Activated CD4-positive, alpha-beta T cell treated with anti-CD3 and anti-CD28 coated beads, Interleukin-10, Interleukin-2, amounts not matched to agents 100 ng/mL and 50 ng/mL, durations not matched to agents 16 hours and 8 hours (primary cell): ENCODE data around the gene PCDH9.
"Not testable (repeated sequence)": the region's sequence is repeated elsewhere in the genome, so short reads cannot be mapped to it uniquely, and the experiment has no call there.

Source experiments
- DNase-seq: peaks from one replicate; pipeline ENCODE4 v3.0.0-alpha.2; 2020

The PCDH9 gene

DNA sequence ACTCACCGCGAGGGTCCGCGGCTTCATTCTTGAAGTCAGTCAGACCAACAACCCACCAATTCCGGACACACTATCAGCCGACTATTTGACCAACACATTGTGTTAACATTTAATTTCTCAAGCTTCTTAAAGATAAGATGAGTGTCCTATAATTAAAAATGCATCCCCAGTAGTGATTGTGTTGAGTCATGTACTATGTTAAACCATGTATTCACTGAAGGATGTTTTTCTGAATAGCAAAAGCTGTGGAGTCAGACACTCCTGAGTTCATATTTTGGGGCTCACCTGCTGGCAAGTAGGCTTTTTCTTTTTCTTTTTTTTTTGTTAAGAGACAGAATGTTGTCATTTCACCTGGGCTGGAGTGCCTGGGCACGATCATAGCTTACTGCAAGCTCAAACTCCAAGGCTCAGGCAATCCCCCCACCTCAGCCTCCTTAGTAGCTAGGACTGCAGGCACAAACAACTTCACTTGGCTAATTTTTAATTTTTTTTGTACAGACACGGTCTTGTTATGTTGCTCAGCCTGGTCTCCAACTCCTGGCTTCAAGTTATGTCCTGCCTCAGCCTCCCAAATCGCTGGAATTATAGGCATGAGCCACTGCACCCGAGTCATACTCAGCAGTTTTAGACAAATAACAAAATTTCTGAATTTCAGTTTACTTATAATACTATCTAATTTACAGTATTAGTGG is 606.9 kb downstream of the PCDH9 start:
- no peak for DNase-seq

DNA sequence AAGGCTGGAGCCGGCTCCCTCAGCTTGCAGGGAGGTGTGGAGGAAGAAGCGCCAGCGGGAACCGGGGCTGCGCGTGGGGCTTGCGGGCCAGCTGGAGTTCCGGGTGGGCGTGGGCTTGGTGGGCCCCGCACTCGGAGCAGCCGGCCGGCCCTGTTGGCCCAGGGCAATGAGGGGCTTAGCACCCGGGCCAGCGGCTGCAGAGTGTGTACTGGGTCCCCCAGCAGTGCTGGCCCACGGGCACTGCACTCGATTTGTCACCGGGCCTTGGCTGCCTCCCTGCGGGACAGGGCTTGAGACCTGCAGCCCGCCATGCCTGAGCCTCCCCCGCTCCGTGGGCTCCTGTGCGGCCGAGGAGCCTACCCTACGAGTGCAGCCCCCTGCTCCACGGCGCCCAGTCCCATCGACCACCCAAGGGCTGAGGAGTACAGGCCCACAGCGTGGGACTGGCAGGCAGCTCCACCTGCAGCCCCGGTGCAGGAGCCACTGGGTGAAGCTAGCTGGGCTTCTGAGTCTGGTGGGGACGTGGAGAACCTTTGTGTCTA is 608.2 kb downstream of the PCDH9 start:
- DNase-seq, result not testable (repeated sequence)

DNA sequence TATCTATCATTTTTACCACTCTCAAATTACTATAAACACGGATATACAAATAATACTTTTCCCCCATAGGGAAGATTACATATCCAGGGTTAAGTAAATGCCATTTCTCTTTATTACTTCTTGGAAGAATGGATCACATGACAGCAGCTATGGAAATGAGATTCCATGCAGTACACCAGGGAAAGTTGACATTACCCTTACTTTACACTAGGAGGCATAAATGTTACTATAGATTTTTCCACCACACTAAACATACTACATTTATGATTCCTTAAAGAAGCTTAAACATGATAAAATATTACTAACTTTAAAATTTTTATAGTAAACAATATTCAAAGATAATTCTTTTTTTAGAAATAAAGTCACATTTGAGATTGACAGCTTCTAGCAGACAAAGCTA is 611.4 kb downstream of the PCDH9 start:
- DNase-seq, result no peak

DNA sequence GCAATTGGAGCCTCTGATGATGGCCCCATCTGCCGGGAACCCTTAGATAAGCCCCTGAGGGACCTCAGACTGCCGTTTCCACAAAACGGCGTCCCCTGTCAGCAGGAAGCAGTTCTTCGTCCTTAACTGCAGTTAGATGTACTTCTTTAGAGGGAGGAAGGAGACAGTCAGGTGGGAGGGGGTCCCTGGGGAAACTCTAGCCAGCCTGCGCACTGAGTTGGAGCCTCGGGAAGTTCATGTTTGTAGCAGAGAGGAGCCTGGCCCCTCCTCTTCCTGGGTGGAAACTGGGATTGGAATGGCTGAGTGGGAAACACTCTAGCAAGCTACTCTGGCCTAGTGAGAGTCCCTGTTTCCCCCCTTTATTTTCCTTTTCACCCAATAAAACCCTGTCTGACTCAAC is 612.4 kb downstream of the PCDH9 start:
- DNase-seq, result no peak

DNA sequence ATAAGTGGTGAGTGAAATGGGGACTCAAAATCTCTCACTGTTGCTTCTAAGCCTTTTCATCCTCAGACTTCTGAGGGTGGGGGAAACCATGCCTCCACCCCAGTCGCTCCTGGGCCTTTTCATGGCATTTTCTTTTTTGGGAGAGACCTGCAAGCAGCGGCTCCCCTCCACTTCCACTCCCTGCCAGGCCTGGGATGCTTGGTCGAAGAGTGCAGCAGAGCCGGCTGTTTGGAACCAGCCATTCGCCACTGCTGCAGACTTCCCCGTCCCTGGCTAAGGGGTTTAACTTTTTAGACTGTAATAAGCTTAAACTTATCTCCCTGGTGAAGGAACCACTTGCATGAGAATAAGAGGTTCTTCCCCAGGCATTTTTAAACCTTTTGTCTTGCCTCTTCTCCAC is 617.2 kb downstream of the PCDH9 start:
- no peak for DNase-seq

DNA sequence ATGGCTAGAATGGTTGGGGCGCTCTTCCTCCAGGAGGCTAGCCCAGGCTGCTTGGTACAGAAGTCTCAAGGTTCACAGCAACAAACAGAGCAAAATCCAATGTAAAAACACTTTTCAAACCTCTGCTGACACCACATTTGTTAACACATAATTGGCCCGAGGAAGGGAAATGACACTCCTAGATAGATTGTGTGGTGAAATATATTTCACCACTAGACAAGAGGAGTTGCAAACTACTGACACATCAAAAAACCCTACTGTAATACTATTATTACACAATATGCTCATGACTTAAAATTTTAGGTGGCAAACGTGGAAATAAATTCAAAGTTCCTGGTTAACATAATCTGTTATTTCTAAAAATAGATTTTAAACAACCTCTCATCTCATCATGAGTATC is 643.6 kb downstream of the PCDH9 start:
- DNase-seq, result no peak

DNA sequence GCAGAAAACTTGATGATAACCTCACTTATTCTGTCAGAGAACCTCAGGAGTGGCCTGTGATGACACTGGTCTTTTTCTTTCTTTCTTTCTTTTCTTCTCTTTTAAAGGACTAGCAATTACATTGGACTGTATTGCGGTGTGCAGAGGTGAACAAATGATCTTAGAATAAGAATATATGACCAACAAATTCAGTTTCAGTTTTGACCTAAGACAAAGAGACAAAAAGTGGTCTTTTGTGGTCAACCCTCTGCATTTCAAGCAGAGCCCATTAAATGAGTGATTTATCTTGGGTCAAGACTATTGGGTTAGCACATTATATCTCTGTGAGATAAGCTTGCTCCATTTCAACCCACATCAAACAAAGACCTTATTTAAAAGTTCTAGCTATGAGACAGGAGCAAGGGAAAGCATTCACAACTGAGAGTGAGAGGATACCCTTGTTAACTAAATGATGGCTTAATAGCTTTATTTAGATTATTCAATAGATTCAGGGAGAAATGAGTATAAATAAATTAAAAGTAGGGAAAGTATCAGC is 644.4 kb downstream of the PCDH9 start:
- no peak for DNase-seq

DNA sequence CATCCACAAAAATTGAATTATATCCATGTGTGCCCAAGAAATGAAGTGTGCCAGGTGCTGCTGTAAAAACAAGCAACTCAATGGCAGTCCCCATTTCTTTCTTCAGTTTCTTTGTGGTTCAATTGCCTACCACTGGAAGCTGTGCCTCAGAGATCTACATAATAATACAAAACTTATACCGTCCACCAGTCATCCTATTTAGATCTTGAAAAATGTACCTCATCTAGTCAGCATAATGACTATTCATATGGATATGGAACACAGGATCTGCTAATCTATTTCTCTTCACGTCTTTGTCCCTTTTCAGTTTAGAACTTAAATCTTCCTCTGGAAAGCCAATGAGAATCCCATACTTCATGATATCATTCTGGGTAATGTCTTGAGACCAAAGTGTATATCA is 648.5 kb downstream of the PCDH9 start:
- no peak for DNase-seq

DNA sequence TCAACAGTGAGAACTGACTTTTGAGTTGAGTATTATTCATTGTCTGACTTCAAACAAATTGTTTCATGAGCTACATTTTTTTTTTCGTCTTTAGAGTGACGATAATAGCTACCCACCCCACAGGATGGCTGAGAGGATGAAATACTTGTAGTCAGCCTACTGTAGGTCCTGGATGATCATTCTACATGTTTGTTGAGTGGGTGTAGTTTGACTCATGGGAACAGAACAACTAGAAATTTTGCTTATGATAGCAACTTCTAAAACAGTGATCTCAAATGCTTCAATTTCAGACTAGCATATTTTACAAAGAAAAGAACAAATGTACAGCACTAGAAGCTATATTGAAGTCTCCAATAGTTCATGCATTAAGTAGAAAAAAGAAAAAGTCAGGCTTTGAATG is 651.8 kb downstream of the PCDH9 start:
- no peak for DNase-seq

DNA sequence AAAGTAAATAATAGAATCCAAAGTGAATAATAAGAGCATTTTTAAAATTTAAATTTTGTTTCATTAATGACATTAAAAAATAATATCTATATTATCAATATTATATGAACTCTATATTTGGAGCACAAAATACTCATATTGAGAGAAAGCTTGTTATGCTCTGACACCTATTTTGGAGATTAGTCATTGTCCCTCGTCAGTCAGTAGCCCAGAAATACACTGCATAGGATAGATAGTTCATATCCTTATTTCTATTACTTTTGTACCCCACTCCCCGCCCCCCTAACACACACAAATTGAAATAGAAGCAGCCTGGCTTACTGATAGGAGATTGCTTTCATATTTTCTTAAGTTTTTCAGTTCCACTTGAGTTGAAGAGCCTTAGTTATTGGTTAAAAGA is 652.8 kb downstream of the PCDH9 start:
- DNase-seq, result no peak

DNA sequence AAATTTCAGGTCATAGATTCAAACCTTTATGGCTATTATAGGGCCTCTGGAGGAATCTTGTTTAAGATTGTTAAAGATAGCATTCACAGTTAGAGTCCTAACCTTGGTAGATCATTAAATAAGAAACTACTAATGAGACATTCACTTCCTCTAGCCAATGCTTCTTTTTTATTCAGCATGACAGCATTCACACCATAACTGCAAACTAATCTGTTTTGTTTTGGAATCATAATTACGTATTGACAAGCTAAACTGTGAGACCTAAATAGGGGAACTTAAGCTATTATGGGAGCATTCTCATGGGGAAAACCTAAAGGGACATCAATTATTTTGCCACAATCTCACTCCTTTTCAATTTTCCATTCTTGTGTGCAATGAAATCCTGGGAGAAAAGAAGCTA is 653.8 kb downstream of the PCDH9 start:
- DNase-seq, result no peak

DNA sequence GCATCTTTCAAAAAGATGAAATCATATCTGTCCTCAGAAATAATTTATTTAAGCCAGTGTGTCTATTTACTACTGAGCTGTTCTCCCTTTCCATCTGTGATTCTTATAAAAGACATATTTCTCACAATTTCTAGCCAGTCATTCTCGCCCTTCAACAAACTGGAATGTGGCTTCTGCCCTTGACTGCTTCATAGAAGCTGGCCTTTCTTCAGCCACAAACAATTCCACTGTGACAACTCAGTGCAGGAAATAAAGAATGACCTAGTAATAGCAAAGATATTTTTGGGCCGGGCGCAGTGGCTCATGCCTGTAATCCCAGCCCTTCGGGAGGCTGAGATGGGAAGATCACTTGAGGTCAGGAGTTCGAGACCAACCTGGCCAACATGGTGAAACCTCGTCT is 655.5 kb downstream of the PCDH9 start:
- no peak for DNase-seq

DNA sequence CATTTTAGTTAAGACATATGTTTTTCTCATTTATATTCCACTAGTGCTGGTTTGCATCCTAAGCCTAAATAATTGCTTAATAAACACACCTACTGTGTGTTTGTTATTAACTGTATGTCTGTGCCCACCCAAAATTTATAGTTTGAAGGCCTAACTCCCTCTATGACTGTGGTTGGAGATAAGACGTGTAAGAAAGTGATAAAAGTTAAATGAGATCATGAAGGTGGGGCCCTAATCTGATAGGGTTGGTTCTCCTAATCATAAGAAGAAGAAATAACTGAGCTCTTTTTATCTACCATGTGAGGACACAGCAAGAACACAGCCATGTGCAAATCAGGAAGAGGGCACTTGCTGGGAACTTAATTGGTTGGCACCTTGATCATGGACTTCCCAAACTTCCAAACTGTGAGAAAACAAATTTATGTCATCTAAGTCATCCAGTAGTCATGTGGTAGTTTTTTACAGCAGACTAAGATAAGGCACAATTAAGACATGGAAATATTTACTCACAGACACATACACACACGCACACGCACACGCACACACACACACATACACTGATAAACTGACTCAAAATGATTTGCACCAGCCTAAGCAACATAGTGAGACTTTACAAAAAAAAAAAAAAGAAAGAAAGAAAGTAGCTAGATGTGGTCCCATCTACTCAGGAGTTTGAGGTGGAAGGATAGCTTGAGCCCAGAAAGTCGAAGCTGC is 662.1 kb downstream of the PCDH9 start:
- no peak for DNase-seq

DNA sequence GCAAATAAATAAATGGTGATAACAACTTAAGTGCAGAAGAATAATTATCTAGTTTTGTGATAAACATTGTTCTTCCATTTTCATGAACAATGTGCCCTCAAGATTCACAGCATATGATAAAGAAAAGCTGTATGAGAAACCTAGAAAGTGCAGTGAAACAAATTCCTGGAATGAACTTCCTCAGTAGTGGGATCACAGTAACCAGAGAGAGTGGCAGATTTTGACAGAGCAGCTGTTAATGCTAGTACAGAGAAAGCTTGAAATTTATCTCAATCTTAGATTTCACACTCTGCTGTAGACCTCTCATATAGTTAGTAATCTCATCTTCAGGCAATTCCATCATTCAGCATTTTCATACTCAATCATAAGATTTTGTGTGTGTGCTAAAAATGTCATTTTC is 664.9 kb downstream of the PCDH9 start:
- DNase-seq, result no peak

DNA sequence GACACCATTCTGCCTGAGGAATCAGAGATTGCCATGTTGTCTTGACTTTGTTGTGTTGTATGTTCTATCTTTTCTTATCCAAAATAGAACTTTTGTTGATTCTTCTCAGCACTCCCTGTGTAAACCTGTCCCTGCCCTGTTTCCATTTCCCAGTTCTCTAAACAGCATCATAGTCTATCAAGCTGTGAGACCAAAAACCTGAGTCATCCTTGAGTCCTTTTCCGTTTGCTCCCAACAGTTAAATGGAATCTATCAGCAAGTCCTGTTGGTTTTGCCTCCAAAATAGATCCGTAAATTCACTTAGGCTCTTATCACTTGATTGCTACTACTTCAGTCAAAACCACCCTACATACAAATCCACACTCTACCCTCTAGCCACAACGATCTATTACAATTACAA is 667.1 kb downstream of the PCDH9 start:
- DNase-seq, result no peak

DNA sequence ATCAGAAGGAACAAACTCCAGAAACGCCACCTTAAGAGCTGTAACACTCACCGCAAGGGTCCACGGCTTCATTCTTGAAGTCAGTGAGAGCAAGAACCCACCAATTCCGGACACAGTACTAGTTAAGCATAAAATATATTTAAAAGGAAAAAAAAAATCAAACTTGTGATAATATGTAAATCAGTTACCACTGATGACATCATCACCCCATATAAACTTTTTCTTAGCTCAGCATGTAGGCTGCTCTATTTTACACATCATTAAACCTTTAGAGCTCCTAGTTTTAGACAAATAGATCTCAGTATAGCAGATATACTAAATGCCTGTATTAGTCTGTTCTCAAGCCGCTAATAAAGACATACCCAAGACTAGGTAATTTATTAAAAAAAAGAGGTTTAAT is 668.1 kb downstream of the PCDH9 start:
- DNase-seq, result no peak

DNA sequence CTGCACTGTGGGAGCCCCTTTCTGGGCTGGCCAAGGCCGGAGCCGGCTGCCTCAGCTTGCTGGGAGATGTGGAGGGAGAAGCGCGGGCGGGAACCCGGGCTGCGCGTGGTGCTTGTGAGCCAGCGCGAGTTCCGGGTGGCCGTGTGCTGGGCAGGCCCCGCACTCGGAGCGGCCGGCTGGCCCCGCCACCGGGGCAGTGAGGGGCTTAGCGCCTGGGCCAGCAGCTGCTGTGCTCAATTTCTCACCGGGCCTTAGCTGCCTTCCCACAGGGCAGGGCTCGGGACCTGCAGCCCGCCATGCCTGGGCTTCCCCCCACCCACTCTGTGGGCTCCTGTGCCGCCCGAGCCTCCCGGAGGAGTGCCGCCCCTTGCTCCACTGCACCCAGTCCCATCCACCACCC is 669.1 kb downstream of the PCDH9 start:
- no peak for DNase-seq

DNA sequence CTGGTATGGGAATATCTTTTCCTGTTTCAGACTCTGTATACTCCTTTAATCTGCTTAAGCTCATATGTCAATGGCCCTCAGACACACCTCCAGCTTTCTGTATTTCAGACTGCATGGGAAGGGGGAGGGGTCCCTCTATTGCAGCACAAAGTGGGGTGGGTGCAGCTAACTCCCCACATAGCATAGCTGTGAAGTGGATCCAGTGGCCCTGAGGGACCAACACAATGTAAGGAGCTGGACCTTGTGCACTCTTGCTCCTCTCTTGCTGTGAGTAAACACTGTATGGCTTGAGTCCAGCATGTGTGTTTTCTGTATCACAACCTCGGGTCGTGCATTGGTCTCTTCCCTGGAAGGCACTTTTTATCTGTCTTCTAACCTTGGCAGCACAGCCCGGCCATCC is 669.9 kb downstream of the PCDH9 start:
- no peak for DNase-seq

DNA sequence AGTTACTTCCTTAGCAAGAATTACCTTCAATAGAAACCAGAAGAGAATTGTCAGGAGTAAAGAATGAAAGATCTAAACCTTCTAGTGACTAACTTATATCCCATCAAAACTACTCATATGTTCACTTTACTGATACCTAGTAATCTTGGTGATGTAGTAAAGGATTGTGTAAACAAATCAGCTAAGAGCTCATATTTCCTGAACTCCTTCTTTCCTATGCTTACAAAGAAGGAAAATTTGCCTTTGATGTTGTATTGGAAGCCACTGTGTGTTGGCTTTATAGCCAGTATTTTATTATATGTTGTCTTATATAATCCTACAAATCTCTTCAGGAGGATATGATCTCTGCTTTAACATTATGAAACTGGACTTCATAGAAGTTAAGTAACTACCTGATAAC is 671.0 kb downstream of the PCDH9 start:
- DNase-seq, result no peak

DNA sequence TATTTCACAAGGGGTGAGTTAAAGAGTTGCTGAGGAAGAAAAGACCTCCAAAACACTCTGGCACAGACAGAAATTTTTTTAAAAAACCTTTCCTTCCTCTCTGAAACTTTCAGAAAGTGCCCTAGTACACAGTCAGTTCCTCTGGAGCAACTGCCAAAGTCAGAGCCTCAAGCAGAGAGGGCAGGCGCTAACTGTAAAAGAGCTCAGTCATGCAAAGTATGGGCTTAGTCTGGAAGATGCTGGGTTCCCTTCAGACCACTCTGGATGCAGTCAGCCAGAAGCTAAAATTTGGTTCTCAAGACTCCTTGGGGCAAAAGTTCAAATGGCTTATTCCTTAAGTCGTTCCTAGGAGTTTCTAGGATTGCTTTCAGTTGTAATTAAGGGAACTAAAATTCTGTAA is 671.6 kb downstream of the PCDH9 start:
- no peak for DNase-seq

DNA sequence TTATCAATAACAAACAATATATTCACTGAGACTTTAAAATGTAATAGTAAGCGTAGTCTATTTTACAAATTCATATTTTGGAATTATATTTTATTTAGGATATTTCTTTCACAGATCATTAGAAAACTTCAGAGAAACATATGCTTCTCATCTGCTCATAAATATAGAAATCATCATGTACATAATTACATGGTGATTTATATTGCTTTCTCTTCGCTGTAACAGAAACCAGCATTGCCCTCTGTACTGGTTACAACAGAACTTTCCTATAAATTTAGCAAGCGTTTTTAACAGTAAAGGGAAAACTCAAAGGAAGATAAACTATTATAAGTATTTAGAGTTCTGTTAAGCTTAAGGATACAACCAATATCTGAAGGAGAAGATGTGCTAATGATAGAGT is 672.8 kb downstream of the PCDH9 start:
- no peak for DNase-seq

DNA sequence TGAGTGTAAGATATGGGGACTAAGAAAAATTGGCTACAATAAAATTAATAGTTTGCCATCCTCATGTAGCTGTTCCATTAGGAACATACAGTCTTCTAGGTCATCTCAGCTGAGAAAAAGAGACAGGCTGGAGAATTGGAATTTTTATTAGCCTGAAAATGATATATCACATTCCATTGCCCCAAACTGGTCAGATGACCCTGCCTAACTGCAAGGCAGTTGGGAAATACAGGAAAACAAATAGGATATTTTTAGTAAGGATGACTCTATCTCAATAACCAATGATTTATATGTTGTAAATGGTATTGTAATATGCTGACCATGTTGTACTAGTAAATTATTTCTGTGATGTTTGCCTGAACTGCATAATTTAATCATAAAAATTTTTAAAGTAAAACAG is 673.8 kb downstream of the PCDH9 start:
- DNase-seq, result no peak

DNA sequence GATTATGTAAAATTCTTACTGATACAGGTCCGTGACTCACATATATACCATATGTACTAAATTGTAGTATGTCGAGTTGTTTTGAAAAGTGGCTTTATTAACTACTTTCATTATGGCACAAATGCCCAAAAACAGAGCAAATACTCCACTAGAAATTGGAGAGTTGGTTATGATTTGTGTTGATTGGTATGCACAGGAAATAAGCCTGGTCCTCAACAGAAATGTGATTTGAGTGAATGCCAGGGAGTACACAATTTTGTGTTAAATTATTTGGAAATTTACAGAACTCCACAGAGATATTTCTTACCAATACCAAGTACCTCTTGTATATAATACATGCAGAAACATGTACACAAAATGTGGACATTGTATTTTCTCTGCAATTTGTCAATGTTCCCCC is 676.7 kb downstream of the PCDH9 start:
- no peak for DNase-seq

DNA sequence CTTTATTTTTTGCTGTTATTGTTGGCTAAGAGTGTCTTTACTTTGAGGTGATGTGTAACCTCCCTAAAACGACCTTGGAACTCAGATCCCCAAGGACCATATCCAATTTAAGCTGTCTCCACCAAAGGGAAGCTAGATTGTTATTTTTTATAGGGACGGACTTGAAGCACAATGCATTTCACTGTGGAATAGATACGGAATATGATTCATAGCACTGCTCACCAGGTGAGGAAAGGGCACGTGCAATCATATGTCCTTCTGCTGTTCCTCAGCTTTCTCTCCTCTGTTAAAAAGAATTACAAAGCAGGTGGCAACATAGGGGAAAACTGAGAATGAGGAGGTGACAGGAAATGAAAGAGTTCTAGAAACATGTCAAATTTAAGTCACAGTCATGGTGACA is 679.0 kb downstream of the PCDH9 start:
- no peak for DNase-seq

DNA sequence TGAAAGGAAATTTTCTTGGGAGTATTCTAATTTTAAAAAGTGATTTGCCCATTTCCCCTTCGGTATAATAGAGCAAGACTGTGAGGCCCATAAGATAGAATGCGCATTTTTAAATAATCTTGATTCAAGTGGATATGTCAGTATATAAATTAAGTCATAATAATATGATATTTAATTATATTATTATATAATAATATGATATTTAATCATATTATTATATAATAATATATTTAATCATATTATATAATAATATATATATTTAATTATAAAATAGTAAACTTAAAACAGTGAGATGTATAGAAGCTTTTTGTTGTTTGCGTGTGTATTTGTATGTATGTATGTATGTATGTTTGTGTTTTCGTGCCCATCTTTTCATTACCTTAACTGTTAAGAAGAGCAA is 682.5 kb downstream of the PCDH9 start:
- DNase-seq, result no peak
